ENCODE results near the gene HERC2. TPM values are rescaled to one million over a fixed set of nuclear protein-coding genes. Genes with fewer than 3 reads are reported as not detected.
A peak's percentile ranks its signal among the peaks of the same experiment; 100 is the strongest.
"Not testable (repeated sequence)": the region's sequence is repeated elsewhere in the genome, so short reads cannot be mapped to it uniquely, and the experiment has no call there.

Gene HERC2
- total RNA-seq, 1 experiment from 2014 or later = 69.2 TPM

DNA sequence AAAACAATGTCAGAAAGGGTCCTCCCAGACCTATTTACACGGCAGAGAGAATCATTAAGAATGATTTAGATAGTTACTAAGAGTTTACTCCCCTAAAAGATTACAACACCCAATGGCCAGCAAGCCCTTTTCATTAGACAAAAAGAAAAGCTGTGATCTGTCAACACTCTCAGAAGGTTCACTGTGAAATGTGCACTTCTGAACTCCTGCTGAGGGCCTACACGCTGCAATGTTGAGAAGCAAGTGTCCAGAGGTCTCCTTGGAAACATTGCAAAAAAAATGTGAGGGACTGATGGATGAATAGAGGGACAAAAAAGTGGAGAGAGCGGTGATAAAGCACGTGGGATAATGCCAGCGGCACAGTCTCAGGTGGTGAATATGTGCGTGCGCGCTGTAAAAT is 35.3 kb downstream of the HERC2 start:
- not testable (repeated sequence) for H3K79me1 ChIP-seq (ENCODE audit: insufficient read depth, low read depth, low read length, poor library complexity, severe bottlenecking); H4K91ac ChIP-seq (ENCODE audit: insufficient read length, low read depth, low read length); H3K18ac ChIP-seq (ENCODE audit: insufficient read length, low read depth, low read length); H3K27me3 Mint-ChIP-seq (ENCODE audit: low read depth); H2AK5ac ChIP-seq (ENCODE audit: insufficient read length, low read length); H4K8ac ChIP-seq (replicated peaks; ENCODE audit: insufficient read length, low read depth, low read length); H3K27me3 ChIP-seq (ENCODE audit: insufficient read depth, low read length); H3K4me1 ChIP-seq (ENCODE audit: insufficient read depth, low read length); H3T11ph ChIP-seq (ENCODE audit: low read length); H3K9me3 ChIP-seq (ENCODE audit: control insufficient read depth, low read depth, low read length); H3K79me2 ChIP-seq (ENCODE audit: insufficient read depth, low read length); H3K4me2 ChIP-seq (ENCODE audit: insufficient read depth, insufficient read length, low read length); H2AFZ ChIP-seq (ENCODE audit: low read length); H2BK5ac ChIP-seq (ENCODE audit: insufficient read length, low read length); H3K14ac ChIP-seq (ENCODE audit: insufficient read depth, low read length); H2BK120ac ChIP-seq (ENCODE audit: low read depth, low read length, poor library complexity, severe bottlenecking); H2BK12ac ChIP-seq (ENCODE audit: insufficient read length, low read depth, low read length); DNase-seq; H3K9ac ChIP-seq (ENCODE audit: extremely low read depth, insufficient read length, low read length); H2BK15ac ChIP-seq (ENCODE audit: low read depth, low read length); H3K27ac ChIP-seq (ENCODE audit: insufficient read length, low read depth, low read length); H3K4me3 Mint-ChIP-seq; H3K56ac ChIP-seq (ENCODE audit: insufficient read length, low read depth, low read length); H3K4ac ChIP-seq (ENCODE audit: low read depth, low read length); H3K23ac ChIP-seq (ENCODE audit: insufficient read length, low read depth, low read length); H2BK20ac ChIP-seq (ENCODE audit: low read depth, low read length, poor library complexity, severe bottlenecking); H3K23me2 ChIP-seq (ENCODE audit: insufficient read length, low read depth, low read length, poor library complexity, severe bottlenecking); H4K20me1 ChIP-seq (ENCODE audit: control insufficient read depth, insufficient read depth, insufficient read length); H4K5ac ChIP-seq (ENCODE audit: insufficient read length, low read depth, low read length)
- peak overlapping the region in 1 of 3 experiments; percentile 41; a peak in 2 of 7 replicates for H3K27ac Mint-ChIP-seq
- peaks cover 19 to 21% of the 10 kb centered on the region in 2 experiments for H3K9me3 Mint-ChIP-seq
- peaks cover 48 to 57% (median 54%) of the 10 kb centered on the region in 3 experiments for H3K36me3 Mint-ChIP-seq (ENCODE audit: insufficient read depth in 1 of 3, low read depth in 3 of 3)
- peaks cover 11 to 12% of the 10 kb centered on the region in 2 experiments for H3K4me1 Mint-ChIP-seq
- WGBS (ENCODE audit: extremely low coverage, insufficient read length, low lambda C conversion rate) = no CpG with 5 or more reads among the region's 8 CpGs

Data from H9 (cell line).